Measurements from ENCODE around the gene PSMA8.

DNA sequence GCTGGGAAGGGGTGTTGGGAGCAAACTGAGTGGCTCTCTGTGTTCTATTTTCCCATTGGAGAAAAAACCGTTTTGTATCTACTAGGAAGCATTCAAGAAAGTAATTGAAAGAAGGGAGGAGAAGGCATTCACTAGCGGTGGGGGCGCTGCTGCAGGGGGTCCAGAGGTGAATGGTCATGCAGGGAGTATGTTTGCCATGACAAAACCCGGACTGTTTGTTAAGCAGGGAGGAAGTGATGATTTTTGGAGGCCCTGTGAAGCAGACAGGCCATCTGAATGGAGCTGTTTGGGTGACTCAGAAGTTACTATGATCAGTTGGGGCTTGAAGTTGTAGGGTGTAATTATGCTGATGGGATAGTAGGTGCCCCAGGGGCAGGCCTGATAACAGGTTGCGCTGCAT is 99.5 kb downstream of the PSMA8 start:
- no peak for TF ChIP-seq TAF1 (IDR thresholded peaks at IDR 0.05; ENCODE audit: low read depth, low read length)
- TF ChIP-seq POLR2A (IDR thresholded peaks at IDR 0.05; ENCODE audit: low read depth, low read length) = no peak

Data from GM12891 (cell line).